ENCODE measurements around the gene CD1E. TPM values are rescaled to one million over a fixed set of nuclear protein-coding genes. Genes with fewer than 3 reads are reported as not detected.

The CD1E gene
- total and polyA plus RNA-seq, 10 of the 15 experiments (the other 5 are each of a cell fraction or from before 2014, with no cell fraction given), result 0.05 to 0.07 (median 0.05) TPM; not detected in 7

- Histone ChIP-seq H3K36me3 (ENCODE audit: control insufficient read depth in 2 of 2, insufficient read depth in 2 of 2, low read length in 1 of 2) (no peaks in the 10 kb centered on the region), H3K9me3 (replicated peaks; ENCODE audit: control insufficient read depth, insufficient read depth, low read length) (no peaks in the 10 kb centered on the region), H3K79me2 (ENCODE audit: control insufficient read depth, insufficient read depth, low read length) (no peaks in the 10 kb centered on the region), H4K20me1 (ENCODE audit: control insufficient read depth, insufficient read depth) (no peaks in the 10 kb centered on the region), H3K4me1 (ENCODE audit: control insufficient read depth, insufficient read depth, low read length) (no peaks in the 10 kb centered on the region), H2AFZ (ENCODE audit: control insufficient read depth, low read depth, low read length) (no peak overlapping the region), H3K9ac (ENCODE audit: control insufficient read depth, insufficient read depth, low read length) (no peak overlapping the region), H3K27ac (ENCODE audit: control insufficient read depth, insufficient read depth) (no peak overlapping the region), H3K27me3 (replicated peaks in 1 of 2; ENCODE audit: control insufficient read depth in 2 of 2, insufficient read depth in 2 of 2, low read length in 1 of 2) (no peaks in the 10 kb centered on the region; a peak in 1 of 4 replicates), H3K4me3 (no peak overlapping the region), H3K4me2 (ENCODE audit: control insufficient read depth, insufficient read depth) (no peak overlapping the region)
- in situ Hi-C loops (cut with MboI) (no loop called here), intact Hi-C loops (cut with micrococcal nuclease; ENCODE audit: unreplicated experiment) (no loop called here)
- ChIA-PET POLR2A (no interaction called here), RAD21 (ENCODE audit: unreplicated experiment) (interaction anchor here (0.8 to 1.5 kb wide), 3 partner anchors 25 to 150 kb away, joined by 3 to 4 read pairs (median 3); no protein-coding TSS in a partner anchor), CTCF (interaction anchor here (1.2 to 1.3 kb wide), 2 partner anchors 26 to 150 kb away, joined by 3 to 4 read pairs; no protein-coding TSS in a partner anchor), SMC1A (ENCODE audit: uncharacterized antibody, unreplicated experiment) (interaction anchor here (0.6 to 1.0 kb wide), 2 partner anchors 26 to 150 kb away, joined by 3 to 6 read pairs; no protein-coding TSS in a partner anchor)
- ATAC-seq, result no peak
- BruUV-seq (replicated peaks), result no TSS peak
- no peak for DNase-seq (ENCODE audit: low read depth, low spot score)
- FAIRE-seq, result no peak
- TF ChIP-seq SMARCA5 (IDR thresholded peaks at IDR 0.05) (no peak), MEF2B (IDR thresholded peaks at IDR 0.05; ENCODE audit: partially characterized antibody, poor library complexity, severe bottlenecking) (no peak), EGR1 (IDR thresholded peaks at IDR 0.05; ENCODE audit: borderline replicate concordance in 1 of 2, low read depth in 2 of 2, low read length in 2 of 2) (no peak), MYC (IDR thresholded peaks at IDR 0.05; ENCODE audit: insufficient read depth, insufficient read length, insufficient replicate concordance, low read length, severe bottlenecking) (no peak)
- WGBS (ENCODE audit: insufficient coverage, insufficient replicate concordance, low lambda C conversion rate, missing lambda C conversion rate), result 50% methylated on average over 2 of the region's 2 CpGs
Measured at GRCh38 chr1:158354255-158354654, 561 bp downstream of the CD1E start.

- DNase-seq (ENCODE audit: low read depth, low spot score) (no peak), FAIRE-seq (no peak), ATAC-seq (no peak)
- TF ChIP-seq SUPT20H (IDR thresholded peaks at IDR 0.05; ENCODE audit: borderline replicate concordance, control insufficient read depth, low read depth, low read length) (no peak), ATF7 (IDR thresholded peaks at IDR 0.05; ENCODE audit: low read depth) (no peak), JUNB (IDR thresholded peaks at IDR 0.05) (no peak)
- Histone ChIP-seq H3K9me3 (replicated peaks; ENCODE audit: control insufficient read depth, insufficient read depth, low read length) (no peaks in the 10 kb centered on the region), H4K20me1 (ENCODE audit: control insufficient read depth, insufficient read depth) (no peaks in the 10 kb centered on the region), H3K27ac (ENCODE audit: control insufficient read depth, insufficient read depth) (no peak overlapping the region), H2AFZ (ENCODE audit: control insufficient read depth, low read depth, low read length) (no peak overlapping the region), H3K4me2 (ENCODE audit: control insufficient read depth, insufficient read depth) (no peak overlapping the region), H3K36me3 (ENCODE audit: control insufficient read depth in 2 of 2, insufficient read depth in 2 of 2, low read length in 1 of 2) (no peaks in the 10 kb centered on the region), H3K4me3 (no peak overlapping the region), H3K9ac (ENCODE audit: control insufficient read depth, insufficient read depth, low read length) (no peak overlapping the region), H3K4me1 (ENCODE audit: control insufficient read depth, insufficient read depth, low read length) (no peaks in the 10 kb centered on the region), H3K79me2 (ENCODE audit: control insufficient read depth, insufficient read depth, low read length) (no peaks in the 10 kb centered on the region), H3K27me3 (replicated peaks in 1 of 2; ENCODE audit: control insufficient read depth in 2 of 2, insufficient read depth in 2 of 2, low read length in 1 of 2) (no peaks in the 10 kb centered on the region; a peak in 1 of 4 replicates)
- intact Hi-C loops (cut with micrococcal nuclease; ENCODE audit: unreplicated experiment) (no loop called here), in situ Hi-C loops (cut with MboI) (no loop called here)
- ChIA-PET POLR2A (no interaction called here), SMC1A (ENCODE audit: uncharacterized antibody, unreplicated experiment) (no interaction called here), CTCF (interaction anchor here (0.8 kb wide), 1 partner anchor 11 kb away, joined by 3 read pairs; no protein-coding TSS in a partner anchor), RAD21 (ENCODE audit: unreplicated experiment) (no interaction called here)
- WGBS (ENCODE audit: insufficient coverage, insufficient replicate concordance, low lambda C conversion rate, missing lambda C conversion rate), result 30% methylated on average over 10 of the region's 10 CpGs
- no TSS peak for BruUV-seq (replicated peaks)
Measured at GRCh38 chr1:158355773-158356285, 2.1 kb downstream of the CD1E start.
